Vagina (tissue), 2 donors: Measurements from ENCODE around the gene MACROD2. TPM values are rescaled to one million over a fixed set of nuclear protein-coding genes. Genes with fewer than 3 reads are reported as not detected.

Experiments used
- DNase-seq, 2 donors: peaks; one replicate each; pipeline ENCODE4 v3.0.0-alpha.2; 2017; ENCODE audit errors: extremely low spot score in 2 of 2
- H3K27ac ChIP-seq: fragments of 200-600 bp; sonication (generic); one replicate; pipeline ENCODE4 v1.5.1; 2019
- H3K27me3 ChIP-seq: fragments of 200-600 bp; sonication (generic); one replicate; pipeline ENCODE4 v1.5.1; 2019
- H3K36me3 ChIP-seq, 2 donors: fragments of 200-600 bp; sonication (generic); one replicate each; pipeline ENCODE4 v1.5.1; 2017 to 2019
- H3K4me1 ChIP-seq: fragments of 200-600 bp; sonication (generic); one replicate; pipeline ENCODE4 v1.5.1; 2019
- H3K4me3 ChIP-seq, 2 donors: fragments of 200-600 bp; sonication (generic); 1 replicate in 1 of 2; 2 replicates in 1 of 2; pipeline ENCODE4 v1.5.1; 2016 to 2019
- H3K9me3 ChIP-seq: fragments of 200-600 bp; sonication (generic); one replicate; pipeline ENCODE4 v1.5.1; 2019
- POLR2A ChIP-seq, 2 donors: fragments of 450-650 bp; IDR thresholded peaks; one replicate each; pipeline ENCODE4 v1.6.1; 2017; ENCODE audit warnings: antibody characterized with exemption in 2 of 2, mild to moderate bottlenecking in 2 of 2, moderate library complexity in 2 of 2
- POLR2AphosphoS5 ChIP-seq, 2 donors: sonication (generic); formaldehyde crosslinking; IDR thresholded peaks; one replicate each; pipeline ENCODE4 v1.9.0; 2017; ENCODE audit warnings: antibody characterized with exemption in 2 of 2, mild to moderate bottlenecking in 2 of 2, low read depth in 1 of 2; ENCODE audit not compliant: insufficient read depth in 1 of 2
- intact Hi-C: fragments of 100-400 bp; cut with DNase I; formaldehyde crosslinking; loops from one replicate; pipeline ENCODE4 v1.15.1; 2023
- total RNA-seq: library from RNA; depleted of rRNA; stranded (reverse); fragments of >200 nt; gene quantifications from one replicate; pipeline ENCODE4 v1.2.3, GENCODE V29; 2016
- TF ChIP-seq, protein P1 (sequence below), 3 experiments: fragments of 450-650 bp in 2 of 3; fragments of 200-600 bp in 1 of 3; sonication (generic) in 1 of 3; IDR thresholded peaks; one replicate each; pipeline ENCODE4 v1.5.1; 2017 to 2019; ENCODE audit warnings: antibody characterized with exemption in 3 of 3, mild to moderate bottlenecking in 2 of 3, moderate library complexity in 2 of 3

Gene MACROD2
- total RNA-seq, 1 donor from 2014 or later, result 12.5 TPM

- H3K36me3 ChIP-seq, result no peaks in the 10 kb centered on the region
- no peak overlapping the region for H3K27ac ChIP-seq
- no peaks in the 10 kb centered on the region for H3K27me3 ChIP-seq
- intact Hi-C loops, result no loop called here
- no peak for DNase-seq
- H3K4me3 ChIP-seq, result no peak overlapping the region
- TF ChIP-seq POLR2AphosphoS5 (IDR thresholded peaks at IDR 0.05; ENCODE audit: insufficient read depth in 1 of 2, low read depth in 1 of 2) (no peak), POLR2A (IDR thresholded peaks at IDR 0.05) (no peak)
- TF ChIP-seq, protein P1, sequence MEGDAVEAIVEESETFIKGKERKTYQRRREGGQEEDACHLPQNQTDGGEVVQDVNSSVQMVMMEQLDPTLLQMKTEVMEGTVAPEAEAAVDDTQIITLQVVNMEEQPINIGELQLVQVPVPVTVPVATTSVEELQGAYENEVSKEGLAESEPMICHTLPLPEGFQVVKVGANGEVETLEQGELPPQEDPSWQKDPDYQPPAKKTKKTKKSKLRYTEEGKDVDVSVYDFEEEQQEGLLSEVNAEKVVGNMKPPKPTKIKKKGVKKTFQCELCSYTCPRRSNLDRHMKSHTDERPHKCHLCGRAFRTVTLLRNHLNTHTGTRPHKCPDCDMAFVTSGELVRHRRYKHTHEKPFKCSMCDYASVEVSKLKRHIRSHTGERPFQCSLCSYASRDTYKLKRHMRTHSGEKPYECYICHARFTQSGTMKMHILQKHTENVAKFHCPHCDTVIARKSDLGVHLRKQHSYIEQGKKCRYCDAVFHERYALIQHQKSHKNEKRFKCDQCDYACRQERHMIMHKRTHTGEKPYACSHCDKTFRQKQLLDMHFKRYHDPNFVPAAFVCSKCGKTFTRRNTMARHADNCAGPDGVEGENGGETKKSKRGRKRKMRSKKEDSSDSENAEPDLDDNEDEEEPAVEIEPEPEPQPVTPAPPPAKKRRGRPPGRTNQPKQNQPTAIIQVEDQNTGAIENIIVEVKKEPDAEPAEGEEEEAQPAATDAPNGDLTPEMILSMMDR (IDR thresholded peaks at IDR 0.05), result no peak
- no peaks in the 10 kb centered on the region for H3K4me1 ChIP-seq
- H3K9me3 ChIP-seq, result no peaks in the 10 kb centered on the region
Observed at GRCh38 chr20:15740046-15740775, 1744.9 kb downstream of the MACROD2 start.

- Histone ChIP-seq H3K4me3 (no peak overlapping the region), H3K27ac (no peak overlapping the region), H3K36me3 (no peaks in the 10 kb centered on the region), H3K9me3 (no peaks in the 10 kb centered on the region), H3K27me3 (no peaks in the 10 kb centered on the region), H3K4me1 (no peaks in the 10 kb centered on the region)
- intact Hi-C loops, result no loop called here
- DNase-seq, result no peak
- TF ChIP-seq POLR2AphosphoS5 (IDR thresholded peaks at IDR 0.05; ENCODE audit: insufficient read depth in 1 of 2, low read depth in 1 of 2), result no peak
- TF ChIP-seq POLR2A (IDR thresholded peaks at IDR 0.05), result no peak
- TF ChIP-seq, protein P1 (IDR thresholded peaks at IDR 0.05), result no peak
Observed at GRCh38 chr20:15742087-15742486, 1746.8 kb downstream of the MACROD2 start.

GRCh38 chr20:15742627-15743026 lies 1747.3 kb downstream of the MACROD2 start:
- no peaks in the 10 kb centered on the region for H3K4me1 ChIP-seq
- TF ChIP-seq POLR2AphosphoS5 (IDR thresholded peaks at IDR 0.05; ENCODE audit: insufficient read depth in 1 of 2, low read depth in 1 of 2), result no peak
- TF ChIP-seq, protein P1 (IDR thresholded peaks at IDR 0.05), result no peak
- no peak for DNase-seq
- no peak overlapping the region for H3K27ac ChIP-seq
- H3K36me3 ChIP-seq, result no peaks in the 10 kb centered on the region
- intact Hi-C loops, result no loop called here
- H3K4me3 ChIP-seq, result no peak overlapping the region
- no peaks in the 10 kb centered on the region for H3K9me3 ChIP-seq
- no peaks in the 10 kb centered on the region for H3K27me3 ChIP-seq

DNA sequence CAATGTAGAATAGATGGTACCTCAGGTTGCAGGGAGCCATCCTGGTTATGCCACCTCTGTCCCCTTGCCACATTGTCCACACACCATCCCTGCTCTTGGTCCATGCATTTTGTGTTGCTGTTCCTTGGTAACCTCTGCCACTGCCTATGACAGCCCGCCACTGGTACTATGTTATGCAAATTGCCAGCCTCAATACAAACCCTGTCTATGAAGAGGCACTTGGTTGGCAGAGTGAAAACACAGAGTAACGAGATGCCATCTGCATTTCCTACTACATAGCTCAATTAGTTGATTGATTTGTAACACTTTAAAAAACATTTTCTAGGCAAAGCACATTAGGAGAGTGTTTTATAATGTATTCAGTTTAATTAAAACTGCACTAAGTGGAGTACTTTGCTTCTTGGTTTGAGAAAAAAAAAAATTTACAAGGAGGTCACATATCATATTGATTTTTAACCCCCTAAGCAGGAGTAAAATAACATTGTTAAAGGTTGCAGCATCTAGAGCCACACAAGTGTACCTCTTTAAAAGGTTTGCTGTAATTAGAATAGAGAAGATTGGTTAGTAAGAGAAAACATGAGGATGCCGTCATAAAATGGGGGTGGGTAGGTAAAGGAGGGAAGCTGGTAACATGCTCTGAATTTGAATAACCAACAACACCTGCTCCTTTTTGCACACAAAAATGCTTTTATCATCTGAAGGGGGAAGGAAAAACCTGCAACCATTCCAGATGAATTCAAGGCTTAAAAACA lies 1760.9 kb downstream of the MACROD2 start:
- Histone ChIP-seq H3K4me1 (peaks cover 11% of the 10 kb centered on the region), H3K9me3 (no peaks in the 10 kb centered on the region), H3K36me3 (no peaks in the 10 kb centered on the region), H3K27me3 (no peaks in the 10 kb centered on the region), H3K4me3 (no peak overlapping the region), H3K27ac (no peak overlapping the region)
- no peak for TF ChIP-seq POLR2AphosphoS5 (IDR thresholded peaks at IDR 0.05; ENCODE audit: insufficient read depth in 1 of 2, low read depth in 1 of 2)
- TF ChIP-seq, protein P1 (IDR thresholded peaks at IDR 0.05), result no peak
- TF ChIP-seq POLR2A (IDR thresholded peaks at IDR 0.05), result no peak
- no peak for DNase-seq
- intact Hi-C loops, result no loop called here

DNA sequence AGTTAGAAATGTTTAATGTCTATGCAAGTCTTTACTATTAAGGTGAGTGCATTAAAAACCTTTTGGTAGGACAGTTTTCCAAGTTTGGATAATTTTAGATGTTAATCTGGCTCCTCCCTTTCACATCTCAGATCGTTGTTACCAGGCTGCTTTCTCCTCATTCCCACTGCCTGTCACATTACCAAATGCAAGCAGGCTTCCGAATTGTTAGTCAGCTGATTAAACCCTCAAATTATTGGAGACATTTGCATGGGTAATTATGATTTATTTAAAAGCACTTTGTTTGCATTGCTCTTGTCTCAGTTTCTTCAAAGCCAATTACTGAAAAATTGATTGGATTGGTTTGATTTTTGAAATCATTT lies 1761.4 kb downstream of the MACROD2 start:
- H3K27ac ChIP-seq, result no peak overlapping the region
- no peak for TF ChIP-seq POLR2A (IDR thresholded peaks at IDR 0.05)
- TF ChIP-seq POLR2AphosphoS5 (IDR thresholded peaks at IDR 0.05; ENCODE audit: insufficient read depth in 1 of 2, low read depth in 1 of 2), result no peak
- TF ChIP-seq, protein P1 (IDR thresholded peaks at IDR 0.05), result no peak
- no peaks in the 10 kb centered on the region for H3K36me3 ChIP-seq
- H3K27me3 ChIP-seq, result no peaks in the 10 kb centered on the region
- no peak for DNase-seq
- no peak overlapping the region for H3K4me3 ChIP-seq
- intact Hi-C loops, result no loop called here
- no peaks in the 10 kb centered on the region for H3K9me3 ChIP-seq
- peaks cover 11% of the 10 kb centered on the region for H3K4me1 ChIP-seq
